WI38 (cell line): ENCODE results near the gene TRIM33.

Experiments
- H3K4me3 ChIP-seq: 2 replicates; pipeline ENCODE4 v1.5.1; 2011; ENCODE audit warnings: low read depth, mild to moderate bottlenecking, control low read depth, low read length
- TF ChIP-seq, protein P1 (sequence below): IDR thresholded peaks from 2 replicates; pipeline ENCODE4 v1.5.1; 2012; ENCODE audit warnings: low read depth, mild to moderate bottlenecking, control low read depth, low read length

The TRIM33 gene

DNA sequence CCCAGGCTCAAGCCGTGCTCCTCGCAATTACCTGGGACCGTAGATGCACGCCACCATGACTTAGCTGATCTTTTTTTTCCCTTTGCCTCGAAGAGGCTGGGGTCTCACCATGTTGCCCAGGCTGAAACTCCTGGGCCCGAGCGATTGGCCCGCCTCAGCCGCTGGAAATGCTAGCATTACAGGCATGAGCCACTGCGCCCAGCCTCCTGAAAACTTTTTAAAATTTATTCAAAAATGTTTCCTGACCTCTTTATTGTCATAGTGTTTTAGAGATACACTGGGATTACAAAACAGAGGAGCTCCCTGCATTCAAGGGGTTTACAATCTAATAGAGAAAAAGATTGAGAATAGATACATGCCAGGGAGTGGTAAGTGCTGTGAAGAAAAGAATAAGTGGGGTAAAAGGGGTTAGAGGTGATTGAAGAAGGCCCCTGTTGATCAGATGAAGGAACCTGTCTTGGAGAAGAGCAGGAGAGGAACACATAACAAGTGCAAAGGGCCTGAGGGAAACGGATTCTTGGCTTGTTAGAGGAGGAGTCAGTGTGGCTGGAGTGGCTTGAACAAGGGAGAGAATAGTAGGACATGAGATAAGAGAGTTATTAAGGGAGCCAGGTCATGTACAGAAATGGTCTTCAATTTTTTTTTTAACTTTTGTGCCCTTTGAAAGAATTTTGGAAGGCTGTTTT, 1.7 kb upstream of the TRIM33 start:
- no peak overlapping the region for H3K4me3 ChIP-seq
- TF ChIP-seq, protein P1, sequence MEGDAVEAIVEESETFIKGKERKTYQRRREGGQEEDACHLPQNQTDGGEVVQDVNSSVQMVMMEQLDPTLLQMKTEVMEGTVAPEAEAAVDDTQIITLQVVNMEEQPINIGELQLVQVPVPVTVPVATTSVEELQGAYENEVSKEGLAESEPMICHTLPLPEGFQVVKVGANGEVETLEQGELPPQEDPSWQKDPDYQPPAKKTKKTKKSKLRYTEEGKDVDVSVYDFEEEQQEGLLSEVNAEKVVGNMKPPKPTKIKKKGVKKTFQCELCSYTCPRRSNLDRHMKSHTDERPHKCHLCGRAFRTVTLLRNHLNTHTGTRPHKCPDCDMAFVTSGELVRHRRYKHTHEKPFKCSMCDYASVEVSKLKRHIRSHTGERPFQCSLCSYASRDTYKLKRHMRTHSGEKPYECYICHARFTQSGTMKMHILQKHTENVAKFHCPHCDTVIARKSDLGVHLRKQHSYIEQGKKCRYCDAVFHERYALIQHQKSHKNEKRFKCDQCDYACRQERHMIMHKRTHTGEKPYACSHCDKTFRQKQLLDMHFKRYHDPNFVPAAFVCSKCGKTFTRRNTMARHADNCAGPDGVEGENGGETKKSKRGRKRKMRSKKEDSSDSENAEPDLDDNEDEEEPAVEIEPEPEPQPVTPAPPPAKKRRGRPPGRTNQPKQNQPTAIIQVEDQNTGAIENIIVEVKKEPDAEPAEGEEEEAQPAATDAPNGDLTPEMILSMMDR: no peak

DNA sequence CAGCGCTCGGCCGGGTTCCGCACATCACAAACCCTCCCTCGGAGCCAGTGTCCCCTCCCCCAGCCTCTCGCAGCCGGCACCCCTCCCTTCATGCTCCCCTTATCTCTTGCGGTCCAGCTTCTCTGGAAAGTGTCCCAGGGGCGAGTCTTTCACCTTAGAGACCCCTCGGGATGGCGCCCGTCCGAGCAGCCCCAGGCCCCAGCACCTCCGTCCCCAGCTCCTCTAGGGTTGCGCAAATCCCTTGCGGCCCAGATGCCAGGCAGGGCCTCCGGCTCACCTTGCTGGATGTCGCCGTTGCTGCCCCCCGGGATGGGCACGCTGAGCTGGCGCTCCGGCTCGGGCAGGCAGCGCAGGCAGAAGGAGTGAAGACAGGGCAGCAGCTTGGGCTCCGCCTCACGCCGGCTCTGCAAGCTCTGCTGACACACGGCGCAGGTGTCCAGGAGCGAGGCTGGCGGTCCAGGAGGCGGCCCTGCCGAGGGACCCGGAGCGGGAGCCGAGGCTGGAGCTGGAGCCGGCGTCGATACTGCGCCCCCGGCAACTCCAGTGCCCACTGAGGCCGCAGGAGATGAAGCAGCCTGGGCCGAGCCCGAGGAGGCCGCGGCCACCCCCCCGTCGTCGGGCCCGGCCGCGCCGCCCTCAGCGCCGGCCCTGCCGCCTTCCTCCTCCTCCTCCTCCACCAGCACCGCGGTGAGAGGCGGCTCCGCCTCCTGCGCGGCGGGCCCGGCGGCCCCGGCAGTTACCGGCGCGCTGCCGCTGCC, 550 bp downstream of the TRIM33 start:
- H3K4me3 ChIP-seq: peak overlapping the region; percentile 92
- TF ChIP-seq, protein P1: no peak

DNA sequence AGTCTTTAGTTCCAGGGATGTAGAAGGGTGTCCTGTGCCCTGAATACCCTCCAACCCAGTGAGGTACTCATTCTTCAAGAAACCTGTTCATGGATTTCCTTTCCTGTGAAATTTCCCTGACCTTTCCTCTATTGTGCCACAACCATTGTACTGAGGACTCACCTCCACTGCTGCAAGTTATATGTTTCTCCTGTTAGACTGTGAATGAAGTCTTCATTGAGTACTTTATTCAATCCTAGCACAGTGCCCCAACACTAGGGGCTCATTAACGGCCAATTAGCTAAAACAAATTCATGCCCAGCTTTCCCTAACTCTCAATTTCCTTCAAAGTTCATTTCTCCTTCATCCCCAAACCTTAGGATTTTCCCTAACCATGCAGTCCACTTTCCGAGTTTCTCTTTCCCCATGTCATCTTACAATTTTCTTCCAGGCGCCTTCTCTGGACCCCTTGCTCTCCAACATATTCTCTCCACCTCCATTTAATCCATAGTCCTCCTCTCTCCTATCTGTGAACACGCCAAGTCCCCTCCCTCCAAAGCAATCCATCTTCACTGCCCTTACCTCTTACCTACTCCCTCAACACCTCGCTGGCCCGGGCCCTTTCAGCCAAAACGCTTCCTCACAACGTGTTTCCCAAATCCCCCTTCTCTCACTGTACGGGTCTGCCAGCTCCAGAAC, 1.3 kb downstream of the TRIM33 start:
- H3K4me3 ChIP-seq: peak overlapping the region; percentile 92
- TF ChIP-seq, protein P1: no peak

DNA sequence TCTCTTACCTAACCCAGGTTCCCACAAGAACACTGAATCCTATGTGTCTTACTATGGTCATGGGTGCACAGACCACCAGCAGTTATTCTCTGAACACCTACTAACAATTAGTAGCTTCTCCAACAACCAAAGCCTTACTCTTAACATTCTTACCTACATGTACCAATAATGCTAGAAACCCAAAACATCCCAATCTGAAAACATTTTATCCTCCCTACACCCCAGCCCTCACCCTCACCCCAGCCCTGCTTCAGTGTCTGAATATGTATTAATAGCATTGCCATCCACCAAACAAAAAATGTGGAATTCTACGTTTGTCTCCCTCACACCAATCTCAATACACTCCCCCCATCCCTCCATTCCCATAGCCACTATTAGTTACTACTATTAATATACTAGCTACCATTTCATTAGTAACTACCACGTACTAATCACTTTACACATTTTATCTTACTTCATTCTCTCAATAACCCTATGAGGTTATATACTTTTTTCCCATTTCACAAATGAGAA, 2.6 kb downstream of the TRIM33 start:
- no peak overlapping the region for H3K4me3 ChIP-seq
- TF ChIP-seq, protein P1: no peak

DNA sequence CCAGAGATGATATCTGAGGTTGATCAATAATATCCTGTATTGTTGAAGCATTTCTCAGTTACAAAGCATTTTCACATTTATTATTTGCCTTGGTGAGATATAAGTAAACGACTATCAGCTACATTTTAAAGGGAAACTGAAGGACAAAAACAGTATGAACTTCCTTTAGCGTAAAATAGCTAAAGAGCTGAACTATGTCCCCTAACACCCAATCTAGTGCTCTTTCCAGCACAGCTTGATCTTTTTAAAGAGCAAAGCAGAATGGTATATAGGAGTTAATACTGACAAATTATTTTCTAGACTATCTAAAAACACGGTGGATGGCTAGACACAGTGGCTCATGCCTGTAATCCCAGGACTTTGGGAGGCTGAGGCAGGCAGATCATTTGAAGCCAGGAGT, 3.5 kb downstream of the TRIM33 start:
- TF ChIP-seq, protein P1: no peak
- no peak overlapping the region for H3K4me3 ChIP-seq

DNA sequence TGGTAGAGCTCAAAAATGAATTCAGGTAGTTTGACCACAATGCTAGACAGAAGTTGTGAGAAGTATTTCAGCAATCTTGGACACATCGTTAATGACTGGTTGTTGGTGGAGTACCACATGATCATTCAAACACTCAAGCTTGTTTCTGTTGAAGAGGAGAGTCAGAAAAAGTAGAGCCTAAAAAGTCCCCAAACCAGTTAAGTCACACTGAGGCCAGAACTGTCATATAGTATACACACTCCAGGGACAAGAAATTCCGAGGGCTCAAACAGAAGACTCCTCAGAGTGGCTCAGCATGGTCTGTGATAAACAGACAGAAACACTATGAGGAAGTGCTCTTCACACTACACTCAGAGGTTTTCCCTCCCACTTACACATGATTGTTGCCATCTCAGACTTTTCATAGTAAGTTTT, 5.8 kb downstream of the TRIM33 start:
- TF ChIP-seq, protein P1: no peak
- H3K4me3 ChIP-seq: no peak overlapping the region
